ENCODE results near the gene ZNF557. TPM values are rescaled to one million over a fixed set of nuclear protein-coding genes. Genes with fewer than 3 reads are reported as not detected.

Gene ZNF557
- total RNA-seq, 1 donor from 2014 or later = 12.9 TPM

GRCh38 chr19:7109678-7110289, 40.3 kb downstream of the ZNF557 start:
- DNase-seq (ENCODE audit: low spot score) = peak; percentile 73
- H3K27ac Mint-ChIP-seq = no peak overlapping the region
- no peaks in the 10 kb centered on the region for H4K20me1 ChIP-seq (ENCODE audit: low read depth)
- no peaks in the 10 kb centered on the region for H3K79me2 ChIP-seq (ENCODE audit: low read depth)
- no peaks in the 10 kb centered on the region for H3K4me1 ChIP-seq
- H3K27ac ChIP-seq = peak overlapping the region; percentile 78
- H3K4me1 Mint-ChIP-seq = no peaks in the 10 kb centered on the region
- no peaks in the 10 kb centered on the region for H3K9me3 ChIP-seq (ENCODE audit: low read depth)
- H3K4me2 ChIP-seq = peak overlapping the region; percentile 45
- TF ChIP-seq CTCF (IDR thresholded peaks at IDR 0.05) (no peak), EZH2phosphoT487 (IDR thresholded peaks at IDR 0.05) (no peak), EZH2 (IDR thresholded peaks at IDR 0.05) (no peak)
- H3K36me3 Mint-ChIP-seq = no peaks in the 10 kb centered on the region
- no peak overlapping the region for H3K4me3 Mint-ChIP-seq
- no peaks in the 10 kb centered on the region for H3K9me3 Mint-ChIP-seq
- no peak overlapping the region for H2AFZ ChIP-seq (replicated peaks)
- no peak overlapping the region for H3K9ac ChIP-seq
- no peaks in the 10 kb centered on the region for H3K36me3 ChIP-seq
- H3F3A ChIP-seq (ENCODE audit: low read depth) = peaks cover 13% of the 10 kb centered on the region
- H3K27me3 ChIP-seq = no peaks in the 10 kb centered on the region
- no peaks in the 10 kb centered on the region for H3K27me3 Mint-ChIP-seq (ENCODE audit: insufficient read depth, low read depth)
- H3K4me3 ChIP-seq = no peak overlapping the region

DNA sequence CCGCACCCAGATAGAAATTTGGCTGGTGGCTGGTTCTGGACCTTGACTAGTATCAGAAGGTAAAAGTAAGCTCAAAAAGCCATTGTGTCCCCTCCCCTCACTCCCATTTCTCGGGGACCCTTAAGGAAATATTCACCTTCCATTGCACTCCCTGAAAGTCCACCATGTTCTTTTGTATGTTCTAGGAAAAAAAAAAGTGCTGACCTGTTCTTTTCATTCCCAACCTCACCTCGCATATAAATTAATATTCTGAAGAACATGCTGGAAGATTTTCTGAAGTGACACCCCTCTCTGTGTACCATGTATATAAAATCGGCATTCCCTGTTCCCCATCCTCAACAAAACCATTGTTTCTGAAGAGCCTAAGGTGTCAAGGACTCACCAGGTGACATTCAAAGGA, 43.2 kb downstream of the ZNF557 start:
- H3K27me3 ChIP-seq = no peaks in the 10 kb centered on the region
- no peak for DNase-seq (ENCODE audit: low spot score)
- no peaks in the 10 kb centered on the region for H3K36me3 ChIP-seq
- Mint-ChIP-seq H3K36me3 (peaks cover 3% of the 10 kb centered on the region), H3K4me3 (no peak overlapping the region), H3K9me3 (no peaks in the 10 kb centered on the region), H3K27ac (no peak overlapping the region), H3K27me3 (ENCODE audit: insufficient read depth, low read depth) (no peaks in the 10 kb centered on the region), H3K4me1 (no peaks in the 10 kb centered on the region)
- H4K20me1 ChIP-seq (ENCODE audit: low read depth) = no peaks in the 10 kb centered on the region
- H3K4me3 ChIP-seq = no peak overlapping the region
- no peak overlapping the region for H2AFZ ChIP-seq (replicated peaks)
- no peaks in the 10 kb centered on the region for H3K9me3 ChIP-seq (ENCODE audit: low read depth)
- no peak for TF ChIP-seq EZH2 (IDR thresholded peaks at IDR 0.05)
- no peak for TF ChIP-seq CTCF (IDR thresholded peaks at IDR 0.05)
- no peak for TF ChIP-seq EZH2phosphoT487 (IDR thresholded peaks at IDR 0.05)
- no peak overlapping the region for H3K27ac ChIP-seq
- H3K9ac ChIP-seq = no peak overlapping the region
- H3K4me2 ChIP-seq = no peak overlapping the region
- no peaks in the 10 kb centered on the region for H3K4me1 ChIP-seq
- H3K79me2 ChIP-seq (ENCODE audit: low read depth) = no peaks in the 10 kb centered on the region
- peaks cover 13% of the 10 kb centered on the region for H3F3A ChIP-seq (ENCODE audit: low read depth)

- Histone ChIP-seq H3K4me1 (no peaks in the 10 kb centered on the region), H3F3A (ENCODE audit: low read depth) (peaks cover 13% of the 10 kb centered on the region), H2AFZ (replicated peaks) (no peak overlapping the region), H3K79me2 (ENCODE audit: low read depth) (no peaks in the 10 kb centered on the region), H3K36me3 (no peaks in the 10 kb centered on the region), H3K9me3 (ENCODE audit: low read depth) (no peaks in the 10 kb centered on the region), H4K20me1 (ENCODE audit: low read depth) (no peaks in the 10 kb centered on the region), H3K4me2 (no peak overlapping the region), H3K4me3 (no peak overlapping the region), H3K27me3 (no peaks in the 10 kb centered on the region), H3K9ac (no peak overlapping the region), H3K27ac (no peak overlapping the region)
- no peak for DNase-seq (ENCODE audit: low spot score)
- no peaks in the 10 kb centered on the region for H3K9me3 Mint-ChIP-seq
- H3K27me3 Mint-ChIP-seq (ENCODE audit: insufficient read depth, low read depth) = no peaks in the 10 kb centered on the region
- no peak overlapping the region for H3K27ac Mint-ChIP-seq
- H3K4me1 Mint-ChIP-seq = no peaks in the 10 kb centered on the region
- TF ChIP-seq CTCF (IDR thresholded peaks at IDR 0.05) = no peak
- TF ChIP-seq EZH2 (IDR thresholded peaks at IDR 0.05) = no peak
- no peak for TF ChIP-seq EZH2phosphoT487 (IDR thresholded peaks at IDR 0.05)
- H3K36me3 Mint-ChIP-seq = peaks cover 3% of the 10 kb centered on the region
- H3K4me3 Mint-ChIP-seq = no peak overlapping the region
These were observed 43.7 kb downstream of the ZNF557 start for GRCh38 chr19:7113233-7113632.

Data from neural progenitor cell (in vitro differentiated cells).